Kidney capillary endothelial cell (primary cell): Measurements from ENCODE around the gene TRAPPC1.

Source experiments
- DNase-seq: peaks from one replicate; pipeline ENCODE4 v3.0.0-alpha.2; 2018; ENCODE audit warnings: low spot score

The TRAPPC1 gene

GRCh38 chr17:7940034-7940433, 8.3 kb upstream of the TRAPPC1 start:
- no peak for DNase-seq

GRCh38 chr17:7935859-7936258, 4.1 kb upstream of the TRAPPC1 start:
- DNase-seq, result no peak

GRCh38 chr17:7932949-7933348, 1.2 kb upstream of the TRAPPC1 start:
- peak; percentile 49 for DNase-seq

GRCh38 chr17:7932483-7932891, 741 bp upstream of the TRAPPC1 start:
- no peak for DNase-seq

GRCh38 chr17:7930841-7931631, 710 bp downstream of the TRAPPC1 start:
- DNase-seq, result no peak

- peak; percentile 36 for DNase-seq
These were observed 2.4 kb downstream of the TRAPPC1 start, which contains the start of gene KCNAB3 for GRCh38 chr17:7929158-7930023. Gene KCNAB3 (minus strand): TSS chr17:7929856. CDS start chr17:7929435, 421 bp downstream.

GRCh38 chr17:7927596-7927995, 4.2 kb downstream of the TRAPPC1 start:
- DNase-seq, result no peak

GRCh38 chr17:7922845-7923628, 8.7 kb downstream of the TRAPPC1 start:
- DNase-seq, result peak; percentile 55

- DNase-seq, result no peak
These were observed 9.4 kb downstream of the TRAPPC1 start for GRCh38 chr17:7922269-7922844.

- DNase-seq, result no peak
These were observed 14.9 kb downstream of the TRAPPC1 start for GRCh38 chr17:7916808-7917207.

GRCh38 chr17:7916385-7916682, 15.4 kb downstream of the TRAPPC1 start:
- DNase-seq, result no peak

- peak; percentile 64 for DNase-seq
These were observed 15.9 kb downstream of the TRAPPC1 start, which contains the start of gene RNF227 for GRCh38 chr17:7915611-7916384. Gene RNF227 (minus strand): TSS chr17:7916289. CDS start chr17:7916195, 94 bp downstream.

- no peak for DNase-seq
These were observed 16.6 kb downstream of the TRAPPC1 start for GRCh38 chr17:7915179-7915610.

- DNase-seq, result peak; percentile 57
These were observed 18.7 kb downstream of the TRAPPC1 start for GRCh38 chr17:7912927-7913524.

- DNase-seq, result no peak
These were observed 20.6 kb downstream of the TRAPPC1 start for GRCh38 chr17:7911116-7911515.

GRCh38 chr17:7910711-7911110, 21.0 kb downstream of the TRAPPC1 start:
- DNase-seq, result no peak

GRCh38 chr17:7910281-7910680, 21.5 kb downstream of the TRAPPC1 start:
- no peak for DNase-seq

- no peak for DNase-seq
These were observed 22.7 kb downstream of the TRAPPC1 start for GRCh38 chr17:7909089-7909488.

- DNase-seq, result no peak
These were observed 28.3 kb downstream of the TRAPPC1 start for GRCh38 chr17:7903154-7904103.
